Measurements from ENCODE around the gene TEX26.
A peak's percentile ranks its signal among the peaks of the same experiment; 100 is the strongest.

The TEX26 gene

DNA sequence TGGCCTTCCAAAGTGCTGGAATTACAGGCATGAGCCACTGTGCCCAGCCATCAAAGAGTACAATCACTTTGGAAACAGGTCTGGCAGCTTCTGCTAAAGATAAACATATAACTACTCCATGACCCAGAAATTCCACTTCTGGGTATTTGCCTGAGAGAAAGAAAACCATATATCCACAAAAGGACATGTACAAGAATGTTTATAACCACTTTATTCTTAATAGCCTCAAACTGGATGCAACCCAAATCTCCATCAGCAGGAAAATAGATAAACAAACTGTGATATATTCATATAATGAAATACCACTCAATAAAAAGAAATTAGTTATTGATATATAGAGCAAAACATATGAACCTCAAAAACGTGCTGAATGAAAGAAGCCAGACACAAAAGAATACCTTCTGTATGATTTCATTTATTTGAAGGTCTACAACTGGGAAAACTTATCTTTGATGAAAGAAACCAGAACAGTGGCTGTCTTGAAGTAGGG lies 40.5 kb downstream of the TEX26 start:
- TF ChIP-seq, protein P1, sequence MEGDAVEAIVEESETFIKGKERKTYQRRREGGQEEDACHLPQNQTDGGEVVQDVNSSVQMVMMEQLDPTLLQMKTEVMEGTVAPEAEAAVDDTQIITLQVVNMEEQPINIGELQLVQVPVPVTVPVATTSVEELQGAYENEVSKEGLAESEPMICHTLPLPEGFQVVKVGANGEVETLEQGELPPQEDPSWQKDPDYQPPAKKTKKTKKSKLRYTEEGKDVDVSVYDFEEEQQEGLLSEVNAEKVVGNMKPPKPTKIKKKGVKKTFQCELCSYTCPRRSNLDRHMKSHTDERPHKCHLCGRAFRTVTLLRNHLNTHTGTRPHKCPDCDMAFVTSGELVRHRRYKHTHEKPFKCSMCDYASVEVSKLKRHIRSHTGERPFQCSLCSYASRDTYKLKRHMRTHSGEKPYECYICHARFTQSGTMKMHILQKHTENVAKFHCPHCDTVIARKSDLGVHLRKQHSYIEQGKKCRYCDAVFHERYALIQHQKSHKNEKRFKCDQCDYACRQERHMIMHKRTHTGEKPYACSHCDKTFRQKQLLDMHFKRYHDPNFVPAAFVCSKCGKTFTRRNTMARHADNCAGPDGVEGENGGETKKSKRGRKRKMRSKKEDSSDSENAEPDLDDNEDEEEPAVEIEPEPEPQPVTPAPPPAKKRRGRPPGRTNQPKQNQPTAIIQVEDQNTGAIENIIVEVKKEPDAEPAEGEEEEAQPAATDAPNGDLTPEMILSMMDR (IDR thresholded peaks at IDR 0.05; ENCODE audit: insufficient read depth, low read depth, low read length, missing control alignments): no peak
- no peak overlapping the region for H3K4me3 ChIP-seq (ENCODE audit: low read depth, low read length)
- no peak for DNase-seq (ENCODE audit: low read depth)

DNA sequence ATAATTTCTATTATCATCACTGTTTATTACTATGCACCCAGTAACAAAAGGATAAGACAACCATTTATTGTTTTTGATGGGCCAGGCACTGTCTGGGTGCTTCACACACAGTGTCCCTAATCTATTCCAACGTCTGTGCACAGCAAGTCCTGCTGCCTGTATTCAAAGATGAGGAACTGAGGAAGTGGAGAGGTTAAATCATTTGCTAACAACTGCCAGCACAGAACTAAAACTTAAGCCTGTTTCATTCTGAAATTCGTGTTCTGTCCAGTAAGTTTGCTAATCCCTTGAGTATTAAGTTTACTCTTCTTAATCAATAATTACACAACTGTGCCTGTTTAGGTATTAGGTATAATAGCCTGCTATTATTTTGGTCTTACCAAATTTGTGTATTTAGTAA lies 41.9 kb downstream of the TEX26 start:
- no peak for DNase-seq (ENCODE audit: low read depth)
- TF ChIP-seq, protein P1 (IDR thresholded peaks at IDR 0.05; ENCODE audit: insufficient read depth, low read depth, low read length, missing control alignments): no peak
- no peak overlapping the region for H3K4me3 ChIP-seq (ENCODE audit: low read depth, low read length)

GRCh38 chr13:30976025-30976424 lies 43.6 kb downstream of the TEX26 start:
- H3K4me3 ChIP-seq (ENCODE audit: low read depth, low read length): no peak overlapping the region
- no peak for DNase-seq (ENCODE audit: low read depth)
- TF ChIP-seq, protein P1 (IDR thresholded peaks at IDR 0.05; ENCODE audit: insufficient read depth, low read depth, low read length, missing control alignments): no peak

DNA sequence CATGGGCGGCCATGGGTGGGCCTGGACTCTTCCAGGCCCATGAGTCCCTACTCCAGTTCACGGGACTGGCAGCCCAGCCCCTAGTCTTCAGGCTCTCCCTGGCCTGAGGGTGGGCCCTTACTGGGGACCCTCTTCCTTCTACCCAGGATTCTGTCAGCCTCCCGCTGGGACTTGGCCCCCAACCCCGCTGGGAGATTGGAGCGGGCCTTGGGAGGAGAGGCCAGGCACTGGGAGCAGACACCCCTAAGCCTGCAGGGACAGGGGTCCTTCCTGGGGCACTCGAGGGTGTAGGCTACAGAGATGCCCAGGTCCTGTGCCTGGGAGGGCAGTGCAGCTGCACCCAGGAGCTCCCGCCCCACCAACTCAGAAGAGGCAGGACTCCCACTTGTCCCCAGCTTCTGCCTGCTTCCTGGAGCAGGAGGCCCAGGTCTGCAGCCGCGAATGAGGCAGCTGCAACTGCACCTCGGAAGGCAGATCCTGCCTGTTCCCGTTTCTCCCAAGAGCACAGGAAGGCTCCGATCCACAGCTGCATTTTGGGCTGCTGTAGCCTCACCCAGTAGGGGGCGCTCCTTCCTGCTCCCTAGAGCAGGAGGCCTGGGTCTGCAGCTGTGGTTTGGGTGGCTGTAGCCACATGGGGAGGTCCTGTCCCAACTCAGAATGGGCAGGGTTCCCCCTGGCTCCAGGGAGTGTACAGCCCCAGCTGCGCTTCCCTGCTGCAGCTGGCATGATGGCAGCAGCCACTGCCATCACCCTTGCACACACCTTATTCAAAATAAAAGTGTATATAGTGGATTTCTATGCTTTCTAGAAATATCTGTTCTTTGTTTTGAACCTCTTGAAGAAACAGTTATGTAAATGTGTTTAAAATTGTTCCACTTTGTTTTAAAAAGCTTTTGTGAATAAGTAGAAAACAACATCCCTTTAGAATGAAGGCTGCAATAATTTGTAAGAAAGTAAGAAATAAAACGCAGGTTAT lies 46.8 kb downstream of the TEX26 start:
- TF ChIP-seq, protein P1 (IDR thresholded peaks at IDR 0.05; ENCODE audit: insufficient read depth, low read depth, low read length, missing control alignments): peak; percentile 79
- H3K4me3 ChIP-seq (ENCODE audit: low read depth, low read length): no peak overlapping the region
- peak; percentile 48 for DNase-seq (ENCODE audit: low read depth)

DNA sequence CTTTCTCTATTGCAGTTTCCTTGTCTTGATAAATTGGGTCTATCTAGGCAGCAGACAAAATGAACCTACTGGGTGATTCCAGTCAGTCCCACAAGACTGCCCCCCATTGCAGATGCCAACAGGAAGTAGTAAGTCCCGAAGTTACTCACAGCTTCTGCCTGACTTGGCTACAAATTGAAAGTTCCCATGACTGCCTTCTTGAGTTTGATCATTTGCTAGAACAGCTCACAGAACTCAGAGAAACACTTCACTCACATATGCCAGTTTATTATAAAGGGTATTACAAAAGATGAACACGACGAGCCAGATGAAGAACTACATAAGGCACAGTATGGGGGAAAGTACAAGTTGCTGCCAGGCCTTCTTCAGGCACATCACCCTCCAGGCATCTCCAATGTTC lies 50.0 kb downstream of the TEX26 start:
- TF ChIP-seq, protein P1 (IDR thresholded peaks at IDR 0.05; ENCODE audit: insufficient read depth, low read depth, low read length, missing control alignments): no peak
- peak; percentile 22 for DNase-seq (ENCODE audit: low read depth)
- no peak overlapping the region for H3K4me3 ChIP-seq (ENCODE audit: low read depth, low read length)

DNA sequence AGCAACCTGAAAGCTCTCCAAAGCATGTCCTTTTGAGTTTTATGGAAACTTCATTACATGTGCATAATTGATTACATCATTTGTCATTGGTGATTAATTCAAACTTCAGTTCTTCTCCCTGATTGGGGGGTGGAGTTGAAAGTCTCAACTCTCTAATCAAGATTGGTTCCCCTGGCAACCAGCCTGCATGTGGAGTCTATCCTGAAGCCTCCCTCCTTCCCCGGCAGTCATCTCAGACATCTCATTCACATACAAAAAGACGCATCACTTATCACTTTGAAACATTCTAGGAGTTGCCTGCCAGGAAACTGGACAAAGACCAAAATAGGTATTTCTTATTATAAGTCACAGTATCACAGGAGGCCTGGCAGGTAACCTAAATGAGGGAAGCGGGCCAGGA lies 50.5 kb downstream of the TEX26 start:
- TF ChIP-seq, protein P1 (IDR thresholded peaks at IDR 0.05; ENCODE audit: insufficient read depth, low read depth, low read length, missing control alignments): no peak
- no peak overlapping the region for H3K4me3 ChIP-seq (ENCODE audit: low read depth, low read length)
- no peak for DNase-seq (ENCODE audit: low read depth)
